Gastroesophageal sphincter (tissue), 3 donors: ENCODE results near the gene MYOZ3.

Source experiments
- EP300 ChIP-seq: sonication (generic); formaldehyde crosslinking; IDR thresholded peaks from one replicate; pipeline ENCODE4 v1.6.1; 2017; ENCODE audit warnings: antibody characterized with exemption, mild to moderate bottlenecking
- POLR2A ChIP-seq, 2 donors: fragments of 450-650 bp; IDR thresholded peaks; one replicate each; pipeline ENCODE4 v1.6.1; 2017; ENCODE audit warnings: antibody characterized with exemption in 2 of 2, mild to moderate bottlenecking in 2 of 2, moderate library complexity in 1 of 2
- POLR2AphosphoS5 ChIP-seq: sonication (generic); formaldehyde crosslinking; IDR thresholded peaks from one replicate; pipeline ENCODE4 v1.6.1; 2017; ENCODE audit warnings: antibody characterized with exemption
- TF ChIP-seq, protein P1 (sequence below), 4 experiments: fragments of 200-600 bp in 2 of 4; fragments of 450-650 bp in 2 of 4; sonication (generic) in 1 of 4; IDR thresholded peaks; one replicate each; pipeline ENCODE4 v1.5.1; 2017 to 2019; ENCODE audit warnings: antibody characterized with exemption in 4 of 4, mild to moderate bottlenecking in 2 of 4, moderate library complexity in 2 of 4

GRCh38 chr5:150651382-150651781 is 9.7 kb upstream of the MYOZ3 start:
- TF ChIP-seq, protein P1, sequence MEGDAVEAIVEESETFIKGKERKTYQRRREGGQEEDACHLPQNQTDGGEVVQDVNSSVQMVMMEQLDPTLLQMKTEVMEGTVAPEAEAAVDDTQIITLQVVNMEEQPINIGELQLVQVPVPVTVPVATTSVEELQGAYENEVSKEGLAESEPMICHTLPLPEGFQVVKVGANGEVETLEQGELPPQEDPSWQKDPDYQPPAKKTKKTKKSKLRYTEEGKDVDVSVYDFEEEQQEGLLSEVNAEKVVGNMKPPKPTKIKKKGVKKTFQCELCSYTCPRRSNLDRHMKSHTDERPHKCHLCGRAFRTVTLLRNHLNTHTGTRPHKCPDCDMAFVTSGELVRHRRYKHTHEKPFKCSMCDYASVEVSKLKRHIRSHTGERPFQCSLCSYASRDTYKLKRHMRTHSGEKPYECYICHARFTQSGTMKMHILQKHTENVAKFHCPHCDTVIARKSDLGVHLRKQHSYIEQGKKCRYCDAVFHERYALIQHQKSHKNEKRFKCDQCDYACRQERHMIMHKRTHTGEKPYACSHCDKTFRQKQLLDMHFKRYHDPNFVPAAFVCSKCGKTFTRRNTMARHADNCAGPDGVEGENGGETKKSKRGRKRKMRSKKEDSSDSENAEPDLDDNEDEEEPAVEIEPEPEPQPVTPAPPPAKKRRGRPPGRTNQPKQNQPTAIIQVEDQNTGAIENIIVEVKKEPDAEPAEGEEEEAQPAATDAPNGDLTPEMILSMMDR (IDR thresholded peaks at IDR 0.05) = no peak
- TF ChIP-seq POLR2A (IDR thresholded peaks at IDR 0.05) (no peak), EP300 (no peak), POLR2AphosphoS5 (no peak)
